ENCODE data around the gene MEIOSIN. TPM values are rescaled to one million over a fixed set of nuclear protein-coding genes. Genes with fewer than 3 reads are reported as not detected.
A peak's percentile ranks its signal among the peaks of the same experiment; 100 is the strongest.

MEIOSIN gene
- total and polyA plus RNA-seq, 2 of the 13 experiments (the other 11 are each of a cell fraction or from before 2014, with no cell fraction given) = not detected

DNA sequence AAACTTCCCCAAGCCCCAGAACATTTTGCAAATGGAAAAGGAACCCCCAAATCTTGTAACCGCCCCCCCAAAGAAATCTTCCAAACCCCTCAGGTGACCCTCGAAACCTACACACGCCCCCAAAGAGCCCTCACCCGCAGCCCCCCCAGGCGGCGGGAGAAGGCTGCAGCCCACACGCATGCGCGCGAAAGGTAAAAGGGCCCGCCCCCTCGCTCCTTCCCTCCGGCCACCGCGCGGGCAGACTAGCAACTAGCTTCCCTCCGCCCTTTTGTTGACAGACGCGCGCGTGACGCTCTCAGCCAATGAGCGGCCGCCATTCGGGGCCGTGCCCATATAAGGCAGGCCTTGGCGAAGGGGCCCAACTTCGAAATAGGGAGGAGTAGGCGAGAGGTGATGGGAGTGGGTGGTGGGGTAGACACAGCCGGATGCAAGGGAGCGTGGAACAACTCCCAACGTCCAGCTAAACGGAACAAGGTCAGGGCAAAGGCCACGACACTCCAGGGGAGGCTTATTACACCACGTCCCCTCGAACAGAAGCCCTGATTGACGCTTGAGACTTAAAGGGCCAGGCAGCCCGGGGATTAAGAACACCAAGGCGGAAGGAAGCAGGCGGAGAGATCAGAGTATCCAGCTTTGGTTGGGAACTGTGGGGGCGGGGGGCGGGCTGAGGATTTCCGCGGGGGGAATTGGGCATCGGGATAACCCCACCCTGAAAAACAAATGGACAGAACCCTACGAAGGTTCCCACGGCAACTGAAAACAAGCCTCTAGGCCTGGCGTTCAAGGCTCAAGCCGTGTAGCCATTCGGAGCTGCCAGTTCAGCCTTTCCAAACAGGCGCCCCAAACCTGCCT is 15.9 kb upstream of the MEIOSIN start (continued):
- TF ChIP-seq HCFC1 (IDR thresholded peaks at IDR 0.05; ENCODE audit: low read depth, low read length) (peak; percentile 44; the same call in 1 of the 2 replicates), RFX3 (CRISPR knock-in tag; IDR thresholded peaks at IDR 0.05) (peak; percentile 54; the same call in 1 of the 2 replicates), BCL6 (CRISPR knock-in tag; IDR thresholded peaks at IDR 0.05) (peak; percentile 40; the same call in 1 of the 2 replicates), PITX1 (CRISPR knock-in tag; IDR thresholded peaks at IDR 0.05) (peak; percentile 90), ARID4A (CRISPR knock-in tag; IDR thresholded peaks at IDR 0.05; ENCODE audit: borderline replicate concordance) (peak; percentile 91), ZSCAN21 (CRISPR knock-in tag; IDR thresholded peaks at IDR 0.05; ENCODE audit: borderline replicate concordance) (peak; percentile 70; the same call in 1 of the 2 replicates), ZKSCAN1 (IDR thresholded peaks at IDR 0.05; ENCODE audit: low read length) (0 out of 2 replicates have a peak, but pooled peaks have one; percentile 6), ERF (CRISPR knock-in tag; IDR thresholded peaks at IDR 0.05) (peak; percentile 78), TEAD3 (CRISPR knock-in tag; optimal IDR thresholded peaks at IDR 0.05; ENCODE audit: borderline replicate concordance) (peak; percentile 87), ZNF644 (CRISPR knock-in tag; IDR thresholded peaks at IDR 0.05; ENCODE audit: low read depth) (no peak), PRDM15 (CRISPR knock-in tag; IDR thresholded peaks at IDR 0.05) (no peak), ZNF670 (CRISPR knock-in tag; IDR thresholded peaks at IDR 0.05; ENCODE audit: borderline replicate concordance) (peak; percentile 51), TBP (CRISPR knock-in tag; IDR thresholded peaks at IDR 0.05) (no peak), POLR2G (IDR thresholded peaks at IDR 0.05; ENCODE audit: low read depth, low read length) (peak; percentile 64; the same call in 1 of the 2 replicates), ZNF552 (CRISPR knock-in tag; IDR thresholded peaks at IDR 0.05; ENCODE audit: borderline replicate concordance) (no peak), FOXC1 (CRISPR knock-in tag; IDR thresholded peaks at IDR 0.05; ENCODE audit: borderline replicate concordance) (0 out of 2 replicates have a peak, but pooled peaks have one; percentile 15)
- TF ChIP-seq, protein P1, sequence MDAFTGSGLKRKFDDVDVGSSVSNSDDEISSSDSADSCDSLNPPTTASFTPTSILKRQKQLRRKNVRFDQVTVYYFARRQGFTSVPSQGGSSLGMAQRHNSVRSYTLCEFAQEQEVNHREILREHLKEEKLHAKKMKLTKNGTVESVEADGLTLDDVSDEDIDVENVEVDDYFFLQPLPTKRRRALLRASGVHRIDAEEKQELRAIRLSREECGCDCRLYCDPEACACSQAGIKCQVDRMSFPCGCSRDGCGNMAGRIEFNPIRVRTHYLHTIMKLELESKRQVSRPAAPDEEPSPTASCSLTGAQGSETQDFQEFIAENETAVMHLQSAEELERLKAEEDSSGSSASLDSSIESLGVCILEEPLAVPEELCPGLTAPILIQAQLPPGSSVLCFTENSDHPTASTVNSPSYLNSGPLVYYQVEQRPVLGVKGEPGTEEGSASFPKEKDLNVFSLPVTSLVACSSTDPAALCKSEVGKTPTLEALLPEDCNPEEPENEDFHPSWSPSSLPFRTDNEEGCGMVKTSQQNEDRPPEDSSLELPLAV (CRISPR knock-in tag; conservative IDR thresholded peaks at IDR 0.05; ENCODE audit: low read depth) = no peak
- TF ChIP-seq, protein P2, sequence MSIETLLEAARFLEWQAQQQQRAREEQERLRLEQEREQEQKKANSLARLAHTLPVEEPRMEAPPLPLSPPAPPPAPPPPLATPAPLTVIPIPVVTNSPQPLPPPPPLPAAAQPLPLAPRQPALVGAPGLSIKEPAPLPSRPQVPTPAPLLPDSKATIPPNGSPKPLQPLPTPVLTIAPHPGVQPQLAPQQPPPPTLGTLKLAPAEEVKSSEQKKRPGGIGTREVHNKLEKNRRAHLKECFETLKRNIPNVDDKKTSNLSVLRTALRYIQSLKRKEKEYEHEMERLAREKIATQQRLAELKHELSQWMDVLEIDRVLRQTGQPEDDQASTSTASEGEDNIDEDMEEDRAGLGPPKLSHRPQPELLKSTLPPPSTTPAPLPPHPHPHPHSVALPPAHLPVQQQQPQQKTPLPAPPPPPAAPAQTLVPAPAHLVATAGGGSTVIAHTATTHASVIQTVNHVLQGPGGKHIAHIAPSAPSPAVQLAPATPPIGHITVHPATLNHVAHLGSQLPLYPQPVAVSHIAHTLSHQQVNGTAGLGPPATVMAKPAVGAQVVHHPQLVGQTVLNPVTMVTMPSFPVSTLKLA (IDR thresholded peaks at IDR 0.05) = peak; percentile 88

Data from HepG2 (cell line).